Left ventricle myocardium inferior (tissue), 1 donor: ENCODE results near the gene LRRC61. TPM values are rescaled to one million over a fixed set of nuclear protein-coding genes. Genes with fewer than 3 reads are reported as not detected.

Experiments
- DNase-seq: peaks from one replicate; pipeline ENCODE4 v3.0.0-alpha.2; 2020
- H3K27ac ChIP-seq: fragments of 200-600 bp; replicated peaks from 2 replicates; pipeline ENCODE4 v1.8.0; 2021
- H3K27me3 ChIP-seq: fragments of 200-600 bp; 2 replicates; pipeline ENCODE4 v1.8.0; 2021; ENCODE audit warnings: low read depth
- H3K36me3 ChIP-seq: fragments of 200-600 bp; 2 replicates; pipeline ENCODE4 v1.8.0; 2021
- H3K4me1 ChIP-seq: fragments of 200-600 bp; 2 replicates; pipeline ENCODE4 v1.8.0; 2021
- H3K4me3 ChIP-seq: fragments of 200-600 bp; 2 replicates; pipeline ENCODE4 v1.8.0; 2021; ENCODE audit warnings: mild to moderate bottlenecking, moderate library complexity
- H3K9me3 ChIP-seq: fragments of 200-600 bp; replicated peaks from 2 replicates; pipeline ENCODE4 v1.8.0; 2021
- intact Hi-C: fragments of 100-400 bp; cut with micrococcal nuclease; formaldehyde crosslinking; loops from one replicate; pipeline ENCODE4 v1.11.0; 2022
- total RNA-seq: library from RNA; stranded (reverse); fragmentation: NEBNext Ultra II Directional; extraction: Animal tissue kit (Norgen Biotek cat#: 25700); gene quantifications from one replicate; pipeline ENCODE4 v1.2.1, GENCODE V29; 2021
- TF ChIP-seq, protein P1 (sequence below): fragments of 200-600 bp; IDR thresholded peaks from 2 replicates; pipeline ENCODE4 v1.8.0; 2021; ENCODE audit warnings: antibody characterized with exemption, mild to moderate bottlenecking, borderline replicate concordance
- donor health status: DM: no; HTN: yes; CAD: no; lungs with severe emphysema.

LRRC61 gene
- total RNA-seq, 1 donor from 2014 or later: 4.3 TPM

DNA sequence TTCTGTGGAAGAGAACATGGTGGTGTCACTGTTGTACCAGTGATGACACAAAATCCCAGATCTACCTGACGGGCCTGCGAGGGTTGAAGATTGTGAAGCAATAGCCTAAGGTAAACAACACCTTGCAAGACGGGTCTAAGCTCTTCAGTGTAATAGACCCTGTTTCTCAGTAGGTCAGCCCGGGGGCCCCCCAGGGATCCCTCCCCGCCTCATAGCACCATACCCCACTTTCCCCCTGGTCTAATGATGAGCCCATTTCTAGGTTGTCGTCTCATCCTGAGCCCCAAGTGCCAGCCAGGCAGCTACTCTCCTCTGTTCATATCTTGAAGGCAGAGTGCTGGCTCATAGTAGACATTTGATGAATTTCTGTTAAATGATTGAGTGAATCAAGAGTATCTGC, 2.7 kb downstream of the LRRC61 start:
- intact Hi-C loops: no loop called here
- no peak for DNase-seq
- Histone ChIP-seq H3K9me3 (no peaks in the 10 kb centered on the region), H3K4me3 (no peak overlapping the region), H3K27ac (no peak overlapping the region), H3K27me3 (peaks cover 23% of the 10 kb centered on the region), H3K4me1 (peaks cover 26% of the 10 kb centered on the region), H3K36me3 (peaks cover 5% of the 10 kb centered on the region)
- TF ChIP-seq, protein P1, sequence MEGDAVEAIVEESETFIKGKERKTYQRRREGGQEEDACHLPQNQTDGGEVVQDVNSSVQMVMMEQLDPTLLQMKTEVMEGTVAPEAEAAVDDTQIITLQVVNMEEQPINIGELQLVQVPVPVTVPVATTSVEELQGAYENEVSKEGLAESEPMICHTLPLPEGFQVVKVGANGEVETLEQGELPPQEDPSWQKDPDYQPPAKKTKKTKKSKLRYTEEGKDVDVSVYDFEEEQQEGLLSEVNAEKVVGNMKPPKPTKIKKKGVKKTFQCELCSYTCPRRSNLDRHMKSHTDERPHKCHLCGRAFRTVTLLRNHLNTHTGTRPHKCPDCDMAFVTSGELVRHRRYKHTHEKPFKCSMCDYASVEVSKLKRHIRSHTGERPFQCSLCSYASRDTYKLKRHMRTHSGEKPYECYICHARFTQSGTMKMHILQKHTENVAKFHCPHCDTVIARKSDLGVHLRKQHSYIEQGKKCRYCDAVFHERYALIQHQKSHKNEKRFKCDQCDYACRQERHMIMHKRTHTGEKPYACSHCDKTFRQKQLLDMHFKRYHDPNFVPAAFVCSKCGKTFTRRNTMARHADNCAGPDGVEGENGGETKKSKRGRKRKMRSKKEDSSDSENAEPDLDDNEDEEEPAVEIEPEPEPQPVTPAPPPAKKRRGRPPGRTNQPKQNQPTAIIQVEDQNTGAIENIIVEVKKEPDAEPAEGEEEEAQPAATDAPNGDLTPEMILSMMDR: no peak

DNA sequence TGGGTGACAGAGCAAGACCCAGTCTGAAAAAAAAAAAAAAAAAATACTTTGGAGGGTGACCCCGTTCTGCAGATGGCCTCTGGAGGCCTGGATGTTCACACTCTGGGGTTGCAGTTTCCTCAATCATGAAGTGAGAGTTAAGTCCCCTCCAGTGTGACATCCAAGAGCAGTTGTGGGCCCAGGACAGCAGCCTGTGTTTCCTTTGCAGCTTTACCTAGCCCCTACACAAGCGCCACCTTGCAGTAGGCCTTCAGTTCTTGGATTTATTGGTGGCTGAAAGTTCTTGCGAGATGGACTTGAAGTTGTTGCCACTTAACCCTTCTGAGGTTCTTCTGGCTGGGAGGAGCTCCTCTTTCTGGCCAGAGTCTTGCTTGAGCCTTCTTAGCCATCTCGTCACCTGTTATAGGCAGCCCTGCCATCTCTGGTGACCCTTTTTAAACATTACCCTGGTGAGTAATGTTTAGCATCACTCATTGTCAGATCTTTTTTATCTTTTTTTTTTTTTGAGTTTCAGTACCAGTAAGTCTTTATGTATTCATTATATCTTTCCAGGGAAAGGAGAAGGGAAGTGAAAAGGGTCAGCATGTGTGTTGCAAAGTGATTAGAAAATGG, 3.6 kb downstream of the LRRC61 start:
- H3K4me1 ChIP-seq: peaks cover 26% of the 10 kb centered on the region
- peaks cover 23% of the 10 kb centered on the region for H3K27me3 ChIP-seq
- no peak for DNase-seq
- no peak overlapping the region for H3K27ac ChIP-seq
- H3K36me3 ChIP-seq: peaks cover 5% of the 10 kb centered on the region
- H3K4me3 ChIP-seq: no peak overlapping the region
- TF ChIP-seq, protein P1: no peak
- no peaks in the 10 kb centered on the region for H3K9me3 ChIP-seq
- intact Hi-C loops: no loop called here

- intact Hi-C loops: no loop called here
- H3K36me3 ChIP-seq: peaks cover 5% of the 10 kb centered on the region
- no peak overlapping the region for H3K27ac ChIP-seq
- H3K9me3 ChIP-seq: no peaks in the 10 kb centered on the region
- H3K4me1 ChIP-seq: peaks cover 22% of the 10 kb centered on the region
- H3K4me3 ChIP-seq: no peak overlapping the region
- DNase-seq: no peak
- TF ChIP-seq, protein P1: no peak
- H3K27me3 ChIP-seq: peaks cover 23% of the 10 kb centered on the region
Observed at GRCh38 chr7:150327308-150327707, 4.2 kb downstream of the LRRC61 start.

DNA sequence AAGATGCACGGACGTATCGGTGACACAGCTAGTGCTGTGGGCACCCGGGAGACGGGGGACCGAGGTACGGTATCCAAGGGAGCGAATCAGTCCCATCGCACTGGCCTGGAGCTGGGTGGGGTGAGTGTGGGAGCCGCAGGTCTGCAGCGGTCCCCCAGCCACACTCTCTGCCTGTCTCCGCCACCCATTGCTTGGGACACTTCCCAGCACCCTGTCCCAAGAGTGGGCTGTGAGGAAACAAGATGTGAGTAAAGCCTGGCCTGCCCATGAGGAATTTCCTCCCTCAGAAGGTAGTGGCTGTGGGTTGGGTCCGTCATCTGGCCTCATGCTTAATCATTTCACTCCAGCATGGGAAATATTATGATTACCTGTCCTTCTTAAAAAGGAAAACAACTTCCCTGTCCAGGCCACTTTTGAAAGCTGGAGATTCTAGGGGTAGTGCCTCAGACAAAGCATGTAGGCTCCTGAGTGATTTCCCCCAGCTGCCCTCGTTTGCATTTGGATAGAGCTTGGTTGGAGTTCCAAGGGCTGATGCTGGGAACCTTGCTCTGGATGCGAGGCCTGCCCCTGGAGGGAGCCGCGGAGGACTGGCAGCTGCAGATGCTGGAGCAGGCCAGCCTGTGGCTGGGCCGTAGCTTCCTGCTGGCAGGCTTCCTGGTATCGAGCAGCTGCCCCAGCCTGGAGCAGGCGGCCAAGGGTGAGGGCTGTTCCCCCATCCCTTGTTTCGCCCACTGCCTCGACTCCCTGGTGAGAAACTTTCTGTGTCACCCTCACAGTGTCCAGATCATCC, 6.4 kb downstream of the LRRC61 start:
- intact Hi-C loops: no loop called here
- no peak for DNase-seq
- TF ChIP-seq, protein P1: no peak
- H3K27me3 ChIP-seq: peaks cover under 1% of the 10 kb centered on the region
- H3K4me1 ChIP-seq: peaks cover 2% of the 10 kb centered on the region
- no peaks in the 10 kb centered on the region for H3K9me3 ChIP-seq
- peaks cover 5% of the 10 kb centered on the region for H3K36me3 ChIP-seq
- no peak overlapping the region for H3K27ac ChIP-seq
- H3K4me3 ChIP-seq: no peak overlapping the region

DNA sequence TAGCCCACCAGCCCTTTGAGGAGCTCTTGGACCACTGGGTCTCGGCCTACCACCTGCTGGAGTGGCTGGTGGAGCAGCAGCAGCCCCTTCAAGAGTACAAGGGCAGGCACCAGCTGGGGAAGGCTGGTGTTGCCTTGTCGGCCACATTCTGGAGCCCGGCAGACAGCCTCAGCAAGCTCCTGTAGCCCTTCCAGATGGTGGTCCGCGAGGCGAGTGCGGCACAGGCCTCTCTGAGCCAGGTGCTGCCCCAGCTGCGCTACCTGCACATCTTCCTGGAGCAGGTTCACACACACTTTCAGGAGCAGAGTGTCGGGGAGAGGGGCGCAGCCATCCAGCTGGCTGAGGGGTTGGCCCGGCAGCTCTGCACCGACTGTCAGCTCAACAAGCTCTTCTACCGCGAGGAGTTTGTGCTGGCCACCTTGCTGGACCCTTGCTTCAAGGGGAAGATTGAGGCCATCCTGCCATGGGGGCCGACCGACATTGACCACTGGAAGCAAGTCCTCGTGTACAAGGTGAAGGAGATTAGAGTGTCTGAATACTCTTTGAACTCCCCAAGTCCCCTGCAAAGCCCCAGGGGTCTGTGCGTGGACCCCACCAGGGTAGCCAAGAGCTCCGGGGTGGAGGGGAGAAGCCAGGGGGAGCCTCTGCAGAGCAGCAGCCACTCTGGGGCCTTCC, 7.2 kb downstream of the LRRC61 start:
- no peaks in the 10 kb centered on the region for H3K4me1 ChIP-seq
- intact Hi-C loops: no loop called here
- H3K9me3 ChIP-seq: no peaks in the 10 kb centered on the region
- no peak overlapping the region for H3K27ac ChIP-seq
- no peak overlapping the region for H3K4me3 ChIP-seq
- H3K27me3 ChIP-seq: no peaks in the 10 kb centered on the region
- DNase-seq: no peak
- TF ChIP-seq, protein P1: no peak
- H3K36me3 ChIP-seq: peaks cover 5% of the 10 kb centered on the region
